OCI-LY1 (cell line): ENCODE results near the gene REST.

Experiments used
- EZH2 ChIP-seq: fragments of 200-600 bp; sonication (generic), shearing (Covaris generic); IDR thresholded peaks from 2 replicates; pipeline ENCODE4 v1.8.0; 2017; ENCODE audit warnings: borderline replicate concordance, mixed run types, mild to moderate bottlenecking, antibody characterized with exemption, low read length, moderate library complexity, mixed read lengths
- TF ChIP-seq, protein P1 (sequence below): fragments of 200-600 bp; sonication (generic), shearing (Covaris generic); IDR thresholded peaks from 2 replicates; pipeline ENCODE4 v1.5.1; 2017; ENCODE audit warnings: mild to moderate bottlenecking, antibody characterized with exemption, low read length, moderate library complexity, mixed read lengths

- TF ChIP-seq, protein P1, sequence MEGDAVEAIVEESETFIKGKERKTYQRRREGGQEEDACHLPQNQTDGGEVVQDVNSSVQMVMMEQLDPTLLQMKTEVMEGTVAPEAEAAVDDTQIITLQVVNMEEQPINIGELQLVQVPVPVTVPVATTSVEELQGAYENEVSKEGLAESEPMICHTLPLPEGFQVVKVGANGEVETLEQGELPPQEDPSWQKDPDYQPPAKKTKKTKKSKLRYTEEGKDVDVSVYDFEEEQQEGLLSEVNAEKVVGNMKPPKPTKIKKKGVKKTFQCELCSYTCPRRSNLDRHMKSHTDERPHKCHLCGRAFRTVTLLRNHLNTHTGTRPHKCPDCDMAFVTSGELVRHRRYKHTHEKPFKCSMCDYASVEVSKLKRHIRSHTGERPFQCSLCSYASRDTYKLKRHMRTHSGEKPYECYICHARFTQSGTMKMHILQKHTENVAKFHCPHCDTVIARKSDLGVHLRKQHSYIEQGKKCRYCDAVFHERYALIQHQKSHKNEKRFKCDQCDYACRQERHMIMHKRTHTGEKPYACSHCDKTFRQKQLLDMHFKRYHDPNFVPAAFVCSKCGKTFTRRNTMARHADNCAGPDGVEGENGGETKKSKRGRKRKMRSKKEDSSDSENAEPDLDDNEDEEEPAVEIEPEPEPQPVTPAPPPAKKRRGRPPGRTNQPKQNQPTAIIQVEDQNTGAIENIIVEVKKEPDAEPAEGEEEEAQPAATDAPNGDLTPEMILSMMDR: no peak
- TF ChIP-seq EZH2: no peak
Measured at GRCh38 chr4:56973336-56973735, 65.6 kb downstream of the REST start.
